NCI-H146 (cell line): ENCODE measurements around the gene ZNF592.

ENCODE experiments used
- DNase-seq: peaks from one replicate; lab custom pipeline; 2025; lab: John Stamatoyannopoulos, UW

The ZNF592 gene

GRCh38 chr15:84807228-84807627, 58.8 kb downstream of the ZNF592 start:
- no peak for DNase-seq

DNA sequence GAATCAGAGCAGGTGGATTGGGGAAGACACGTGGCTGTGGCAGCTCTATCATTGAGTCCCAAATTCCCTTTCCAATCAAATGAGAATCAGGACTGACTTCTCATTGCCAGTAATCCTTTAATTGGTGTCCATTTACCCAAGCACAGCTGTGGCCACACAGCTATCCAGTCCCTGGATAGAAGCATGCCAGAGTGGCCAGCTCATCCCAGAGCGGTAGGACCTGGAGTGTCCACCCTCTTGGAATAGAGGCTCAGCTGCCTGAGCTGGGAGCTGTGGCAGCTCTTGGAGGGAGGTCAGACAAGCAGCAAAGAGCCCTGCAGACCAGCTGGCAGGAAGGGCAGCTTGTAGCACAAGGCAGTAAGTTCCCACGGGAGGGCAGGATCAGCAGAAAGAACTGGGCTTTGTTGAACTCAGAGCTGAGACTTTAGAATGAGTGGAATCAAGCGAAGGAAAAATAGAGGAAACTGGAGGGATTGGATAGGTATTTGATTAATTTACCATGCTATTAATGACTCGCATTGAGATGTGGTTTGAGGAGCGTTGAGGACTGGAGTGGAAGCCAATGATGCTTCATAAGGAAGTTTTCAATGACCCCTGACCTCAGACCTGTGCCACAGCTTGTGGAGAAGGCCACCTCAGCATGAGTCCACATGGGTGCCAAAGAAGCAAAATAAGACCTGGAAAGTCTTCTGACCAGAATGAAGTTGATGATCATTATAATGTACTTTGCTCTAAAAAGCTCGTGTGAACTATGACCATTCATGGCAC, 61.9 kb downstream of the ZNF592 start:
- DNase-seq: no peak

DNA sequence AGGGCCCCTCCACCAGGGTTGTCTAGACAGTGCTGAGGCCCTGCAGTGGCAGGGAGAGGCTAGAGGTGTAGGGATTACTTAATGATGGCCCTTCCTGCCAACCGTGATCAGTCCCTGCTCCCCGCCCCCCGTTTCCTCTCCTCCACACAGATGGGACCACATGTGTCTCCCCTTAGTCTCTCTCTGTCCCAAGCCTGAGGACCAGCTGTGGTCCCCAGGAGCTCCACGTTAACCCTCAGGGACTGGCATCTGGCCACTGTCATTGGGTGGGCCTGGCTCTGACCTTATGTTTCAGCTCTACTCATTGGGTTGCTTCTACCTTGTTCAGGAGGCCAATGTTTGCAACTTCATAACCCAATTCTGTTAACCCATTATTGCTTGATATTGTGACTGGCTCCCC, 62.8 kb downstream of the ZNF592 start:
- DNase-seq: no peak

DNA sequence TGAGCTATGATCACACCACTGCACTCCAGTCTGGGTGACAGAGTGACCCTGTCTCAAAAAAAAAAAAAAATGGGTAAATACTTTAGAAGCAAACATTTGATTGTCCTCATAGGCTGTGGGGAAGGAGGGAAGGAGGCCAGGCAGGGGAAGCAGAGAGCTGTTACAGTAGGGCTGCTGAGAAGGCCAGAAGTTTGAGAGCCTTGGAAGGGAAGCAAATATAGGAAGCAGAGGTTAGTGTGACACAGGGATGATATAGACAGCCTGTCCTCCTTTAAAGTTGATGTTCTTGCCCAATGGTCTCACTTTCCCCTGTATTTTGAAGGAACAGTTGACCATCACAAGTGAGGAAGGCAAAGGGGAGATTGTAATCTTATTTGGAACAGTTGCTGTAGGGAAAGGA, 63.4 kb downstream of the ZNF592 start:
- DNase-seq: no peak

DNA sequence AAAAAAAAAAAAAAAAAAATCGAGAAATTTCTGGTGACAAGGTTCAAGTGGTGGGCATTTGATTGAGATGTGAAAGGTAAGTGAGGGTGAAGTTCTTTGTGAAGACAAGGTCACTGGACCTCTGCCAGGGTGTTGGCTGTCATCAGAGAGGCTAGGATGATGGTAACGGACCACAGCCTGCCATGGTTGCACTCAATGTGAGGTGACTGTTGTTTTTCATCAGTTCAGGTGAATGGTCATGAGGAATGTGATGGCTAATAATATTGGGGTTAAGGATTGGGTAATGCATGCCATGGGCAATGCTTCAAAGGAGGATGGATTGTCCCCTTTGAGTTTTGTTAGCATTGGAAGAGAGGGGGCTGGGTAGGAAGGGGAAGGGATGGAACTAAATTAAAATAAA, 64.5 kb downstream of the ZNF592 start:
- no peak for DNase-seq

DNA sequence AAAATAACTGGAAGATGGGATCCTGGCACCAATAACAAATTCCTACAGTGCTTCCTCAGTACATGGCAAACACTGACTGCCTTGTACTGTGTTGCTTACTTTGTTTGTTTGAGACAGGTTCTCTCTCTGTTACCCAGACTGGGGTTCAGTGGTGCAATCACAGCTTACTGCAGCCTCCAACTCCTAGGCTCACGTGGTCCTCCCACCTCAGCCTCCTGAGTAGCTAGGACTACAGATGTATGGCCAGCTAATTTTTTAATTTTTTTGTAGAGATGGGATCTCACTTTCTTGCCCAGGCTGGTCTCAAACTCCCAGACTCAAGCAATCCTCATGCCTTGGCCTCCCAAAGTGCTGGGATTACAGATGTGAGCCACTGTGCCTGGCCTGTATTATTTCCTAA, 65.0 kb downstream of the ZNF592 start:
- no peak for DNase-seq

GRCh38 chr15:84813931-84814330, 65.5 kb downstream of the ZNF592 start:
- no peak for DNase-seq

DNA sequence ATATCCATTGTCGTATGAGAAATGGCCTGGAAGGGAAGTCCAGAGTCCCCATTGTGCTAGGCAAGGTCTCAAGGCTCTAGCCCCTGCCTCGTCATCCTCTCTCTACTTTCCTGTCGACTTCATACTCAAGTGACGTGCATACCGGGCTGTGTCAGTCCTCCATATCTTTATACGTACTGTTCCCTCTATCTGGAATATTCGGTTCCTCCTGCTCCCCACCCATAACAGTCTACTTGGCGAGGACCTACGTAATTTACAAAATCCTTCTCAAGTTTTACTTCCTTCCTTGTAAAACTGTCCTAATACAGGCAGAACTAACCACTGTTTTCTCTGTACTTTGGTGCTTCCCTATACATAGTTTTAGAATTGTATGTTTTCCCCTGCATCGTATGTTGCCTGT, 66.5 kb downstream of the ZNF592 start:
- DNase-seq: no peak

DNA sequence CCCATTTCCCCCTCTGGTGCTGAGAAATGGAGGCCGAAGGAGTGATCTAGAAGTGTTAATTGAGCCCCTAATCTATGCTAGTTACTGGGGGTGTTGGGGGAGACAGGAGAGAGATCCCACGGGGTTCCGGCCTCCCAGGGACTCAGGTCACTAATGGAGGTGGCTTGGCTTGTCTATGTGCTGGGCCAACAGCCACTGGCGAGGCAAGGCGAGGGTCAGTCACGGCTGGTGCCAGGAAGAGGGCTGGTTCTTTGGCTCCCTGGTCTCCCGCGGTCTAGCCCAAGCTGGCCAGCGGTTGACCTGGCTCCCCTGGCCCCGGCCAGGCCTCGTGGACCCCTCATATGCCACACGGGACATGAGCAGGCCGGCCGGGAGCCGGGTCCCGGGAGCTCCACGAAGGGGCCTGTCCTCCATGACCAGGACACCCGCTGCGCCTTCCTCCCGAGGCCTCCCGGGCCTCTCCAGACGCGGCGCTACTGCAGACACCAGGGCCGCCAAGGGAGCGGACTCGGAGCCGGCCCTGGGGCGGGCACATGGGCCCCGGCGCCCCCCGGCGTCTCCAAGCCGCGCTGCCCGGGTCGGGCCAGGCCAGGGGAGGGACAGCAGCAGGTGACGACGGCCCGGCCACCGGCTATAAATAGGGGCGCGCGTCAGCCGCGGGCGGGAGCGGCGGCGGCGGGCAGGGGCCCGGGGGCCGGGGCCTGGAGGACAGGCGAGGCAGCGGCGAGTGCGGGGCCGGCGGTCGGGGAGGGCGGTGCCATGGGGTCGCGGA, 68.5 kb downstream of the ZNF592 start, which contains the start of gene ALPK3:
Gene ALPK3, plus strand, starts transcription at position 663 of the 772 bp plus-strand sequence. Its CDS starts 97 bp downstream, at position 760.
- no peak for DNase-seq

- DNase-seq: no peak
These were observed 69.2 kb downstream of the ZNF592 start for GRCh38 chr15:84817466-84818081.

- DNase-seq: peak; percentile 36
These were observed 70.1 kb downstream of the ZNF592 start for GRCh38 chr15:84818261-84819131.

DNA sequence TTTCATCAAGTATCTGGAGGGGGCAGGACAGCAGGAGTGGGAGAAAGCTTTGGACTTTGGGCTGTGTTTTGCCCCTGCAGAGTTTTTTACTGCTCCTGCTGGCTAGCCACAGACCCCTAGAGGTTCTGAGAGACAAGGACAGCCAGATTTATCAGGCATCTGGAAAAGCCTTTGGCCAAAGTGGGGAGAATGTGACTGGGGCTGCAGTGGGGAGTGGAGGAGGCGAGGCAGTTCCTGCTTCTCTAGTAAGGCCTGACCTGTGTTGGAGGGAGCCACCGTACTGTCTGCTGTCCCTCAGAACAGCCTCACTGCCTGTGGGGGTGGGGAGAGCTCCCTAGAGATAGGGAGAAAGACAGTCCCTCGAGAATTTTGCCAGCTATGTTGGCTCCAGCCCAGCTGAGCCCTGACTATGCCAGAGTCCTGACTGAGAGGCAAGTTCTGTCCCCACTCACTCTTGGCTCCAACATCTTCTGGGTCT, 70.9 kb downstream of the ZNF592 start:
- DNase-seq: no peak

GRCh38 chr15:84819791-84820190, 71.4 kb downstream of the ZNF592 start:
- DNase-seq: no peak

- DNase-seq: no peak
These were observed 73.2 kb downstream of the ZNF592 start for GRCh38 chr15:84821501-84822021.

- DNase-seq: no peak
These were observed 74.4 kb downstream of the ZNF592 start for GRCh38 chr15:84822653-84823281.

DNA sequence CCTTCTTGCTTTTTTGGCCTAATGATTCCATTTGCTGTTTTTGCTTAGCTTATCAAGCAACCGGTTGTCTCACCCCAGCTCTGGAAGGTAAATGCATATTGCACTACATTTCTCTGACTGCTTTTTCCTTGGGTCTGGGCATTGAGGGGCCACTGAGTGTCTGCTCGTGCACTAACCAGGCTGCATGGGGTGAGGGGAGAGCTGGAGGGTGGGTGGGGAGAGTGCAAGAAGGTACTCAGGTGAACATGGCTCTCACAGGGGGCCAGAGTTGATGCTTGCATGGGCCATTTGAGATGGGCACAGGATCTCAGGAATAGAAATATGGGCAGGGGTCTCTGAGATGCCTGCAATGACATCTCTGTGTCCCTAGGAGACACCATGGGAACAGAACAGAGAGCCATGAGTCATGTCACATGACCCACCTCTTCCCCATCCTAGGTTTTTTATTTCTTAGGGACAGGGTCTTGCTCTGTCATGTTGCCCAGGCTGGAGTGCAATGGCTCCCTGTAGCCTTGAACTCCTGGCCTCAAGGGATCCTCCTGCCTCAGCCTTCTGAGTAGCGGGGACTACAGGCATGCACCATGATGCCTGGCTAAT, 75.0 kb downstream of the ZNF592 start:
- no peak for DNase-seq

DNA sequence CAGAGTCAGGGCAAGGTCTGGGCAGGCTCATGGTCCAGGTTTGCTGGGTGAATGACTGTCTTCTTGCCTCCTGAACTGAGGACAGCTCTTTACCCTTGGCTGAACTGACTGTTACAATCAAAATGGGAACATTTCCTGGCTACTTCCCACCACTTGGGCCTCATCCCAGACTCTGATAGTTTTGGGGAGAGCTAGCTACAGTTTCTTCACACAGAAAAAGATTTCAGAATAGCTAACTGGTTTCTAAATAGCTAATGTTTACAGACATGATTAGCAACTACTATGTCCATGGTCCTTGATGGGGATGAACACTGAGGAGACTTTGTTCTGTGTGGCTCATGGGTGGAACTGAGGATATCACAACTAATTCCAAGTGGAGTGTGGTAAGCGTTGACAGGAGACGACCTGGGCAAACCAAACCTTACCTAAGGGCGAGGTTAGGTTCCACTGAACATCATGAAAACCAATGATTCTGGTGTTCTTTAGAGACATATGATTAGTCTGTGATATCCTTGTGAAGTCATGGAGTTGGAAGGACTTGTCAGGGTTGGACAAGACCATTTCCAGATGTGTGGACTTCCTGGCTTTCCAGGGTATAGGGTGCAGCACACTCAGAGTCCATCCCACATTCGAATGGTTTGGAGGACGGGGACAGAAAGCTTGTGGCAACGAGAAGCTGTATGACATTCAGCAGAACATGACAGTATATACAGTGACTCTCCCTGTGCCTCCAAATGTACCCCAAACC, 76.0 kb downstream of the ZNF592 start:
- no peak for DNase-seq

DNA sequence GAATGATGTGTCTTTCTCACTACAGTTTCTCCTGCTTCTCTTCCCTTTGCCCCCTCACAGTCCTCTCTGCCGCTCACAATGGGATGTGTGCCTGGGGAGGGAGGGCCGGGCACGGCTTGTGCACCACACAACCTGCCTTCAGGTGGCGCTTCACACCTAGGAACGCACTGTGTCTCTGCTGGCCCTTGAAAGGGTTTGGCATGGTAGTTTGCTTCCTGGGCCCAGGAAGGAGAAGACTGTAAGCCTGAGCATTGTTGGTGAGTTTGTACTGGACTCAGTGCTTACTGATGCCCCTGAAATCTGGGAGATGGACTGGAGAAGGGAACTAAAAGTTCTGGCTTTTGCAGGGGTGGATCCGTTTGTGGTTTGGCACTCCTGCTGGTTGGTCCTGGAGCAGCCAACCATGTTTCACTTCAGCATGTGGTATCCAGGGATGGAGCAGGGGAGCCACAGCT, 78.0 kb downstream of the ZNF592 start:
- DNase-seq: peak; percentile 11

GRCh38 chr15:84827246-84827645, 78.9 kb downstream of the ZNF592 start:
- no peak for DNase-seq
